Activated CD8-positive, alpha-beta T cell treated with anti-CD3 and anti-CD28 coated beads for 36 hours (primary cell): Measurements from ENCODE around the gene SH3GL2. TPM values are rescaled to one million over a fixed set of nuclear protein-coding genes. Genes with fewer than 3 reads are reported as not detected.

Source experiments
- ATAC-seq: fragments of 200-7000 bp; cut with Tn5 transposase; one replicate; pipeline ENCODE4 v1.10.0; 2021; ENCODE audit warnings: mild to moderate bottlenecking, moderate library complexity
- CTCF ChIA-PET: fragments of 350-600 bp; sonication (Branson Sonifier 250); formaldehyde crosslinking; loops from one replicate; lab custom pipeline; 2021; ENCODE audit warnings: antibody characterized with exemption; lab: Charles Lee
- POLR2A ChIA-PET: fragments of 350-600 bp; sonication (Branson Sonifier 250); formaldehyde crosslinking; loops from one replicate; lab custom pipeline; 2021; ENCODE audit warnings: antibody characterized with exemption; lab: Charles Lee
- DNase-seq: peaks from one replicate; pipeline ENCODE4 v3.0.0-alpha.2; 2020
- H3K27ac Mint-ChIP-seq: one replicate; pipeline ENCODE4 v1.8.0; 2021; ENCODE audit warnings: mild to moderate bottlenecking, mixed read lengths
- H3K27me3 Mint-ChIP-seq: one replicate; pipeline ENCODE4 v1.8.0; 2021; ENCODE audit warnings: mixed read lengths
- H3K36me3 Mint-ChIP-seq: one replicate; pipeline ENCODE4 v1.8.0; 2021; ENCODE audit warnings: low read depth, mixed read lengths
- H3K4me1 Mint-ChIP-seq: one replicate; pipeline ENCODE4 v1.8.0; 2021; ENCODE audit warnings: low read depth, mixed read lengths
- H3K4me3 Mint-ChIP-seq: one replicate; pipeline ENCODE4 v1.8.0; 2021; ENCODE audit warnings: mild to moderate bottlenecking, moderate library complexity, mixed read lengths
- H3K9me3 Mint-ChIP-seq: one replicate; pipeline ENCODE4 v1.8.0; 2021; ENCODE audit warnings: mixed read lengths
- CTCF ChIP-seq: fragments of 200-600 bp; IDR thresholded peaks from one replicate; pipeline ENCODE4 v1.8.0; 2022; ENCODE audit warnings: antibody characterized with exemption, mild to moderate bottlenecking
- intact Hi-C: fragments of 100-400 bp; cut with micrococcal nuclease; formaldehyde crosslinking; loops from one replicate; pipeline ENCODE4 v1.10.0; 2022
- total RNA-seq, 2 experiments: library from RNA; stranded (reverse); gene quantifications; one replicate each; pipeline ENCODE4 v1.2.3, GENCODE V29; 2021

Gene SH3GL2
- total RNA-seq, 2 experiments from 2014 or later, result not detected

DNA sequence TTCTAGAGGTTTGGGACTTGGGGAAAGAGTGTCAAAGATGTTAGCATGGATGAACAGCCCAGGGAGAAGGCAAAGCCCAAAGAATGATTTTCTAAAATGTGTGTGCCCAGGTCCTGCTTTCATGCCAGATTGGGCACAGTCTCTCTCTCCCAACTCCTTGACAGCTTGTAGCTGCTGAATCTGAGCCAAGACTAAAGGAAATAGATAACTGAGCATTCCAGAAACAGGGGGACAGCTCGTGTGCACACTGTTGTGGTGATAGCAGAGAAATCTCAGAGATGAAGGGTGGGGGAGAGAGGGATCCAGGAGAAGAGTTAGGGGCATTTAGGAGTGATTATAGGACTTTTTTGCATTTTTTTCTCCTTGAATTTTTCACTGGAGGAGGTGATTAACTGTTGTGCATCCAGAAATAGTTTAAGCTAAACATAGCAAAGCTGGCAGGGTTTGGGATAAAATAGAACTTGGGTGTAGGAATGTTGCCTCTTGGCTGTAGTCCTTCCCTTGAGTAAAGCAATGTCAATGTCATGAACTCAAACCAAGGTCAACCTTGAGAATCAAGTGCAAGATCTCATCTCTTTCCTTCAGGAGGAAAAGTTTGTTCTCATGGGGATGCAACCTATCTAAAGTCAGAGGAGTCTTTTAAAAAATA lies 245.9 kb downstream of the SH3GL2 start:
- H3K4me1 Mint-ChIP-seq, result peaks cover 3% of the 10 kb centered on the region
- H3K27ac Mint-ChIP-seq, result no peak overlapping the region
- DNase-seq (no peak), ATAC-seq (no peak)
- intact Hi-C loops, result no loop called here
- no peak overlapping the region for H3K4me3 Mint-ChIP-seq
- POLR2A ChIA-PET, result no interaction called here
- peaks cover 4% of the 10 kb centered on the region for H3K9me3 Mint-ChIP-seq
- no peaks in the 10 kb centered on the region for H3K36me3 Mint-ChIP-seq
- TF ChIP-seq CTCF, result no peak
- CTCF ChIA-PET, result no interaction called here
- H3K27me3 Mint-ChIP-seq, result no peaks in the 10 kb centered on the region

DNA sequence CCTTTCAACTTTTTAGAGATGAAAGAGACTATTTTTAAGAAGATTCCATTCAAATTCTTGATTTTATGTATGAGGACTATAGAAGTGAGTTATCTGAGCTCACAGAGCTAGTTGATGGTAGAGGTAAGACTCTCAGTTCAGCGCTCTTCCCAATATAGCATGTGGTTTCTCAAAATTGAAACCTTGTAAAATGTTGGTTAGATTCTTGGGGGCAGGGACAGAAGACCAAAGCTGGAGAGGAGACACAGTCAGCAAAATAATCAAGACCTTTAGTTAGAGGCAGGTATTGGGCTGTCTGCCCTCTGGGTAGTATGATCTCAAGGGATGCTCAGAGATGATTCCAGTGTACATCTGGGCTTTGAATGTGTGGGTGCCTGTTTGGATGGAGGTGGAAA lies 246.4 kb downstream of the SH3GL2 start:
- intact Hi-C loops, result no loop called here
- Mint-ChIP-seq H3K27ac (no peak overlapping the region), H3K4me1 (peaks cover 2% of the 10 kb centered on the region), H3K27me3 (no peaks in the 10 kb centered on the region), H3K9me3 (peaks cover 2% of the 10 kb centered on the region), H3K36me3 (no peaks in the 10 kb centered on the region), H3K4me3 (no peak overlapping the region)
- DNase-seq, result no peak
- CTCF ChIA-PET, result no interaction called here
- no peak for TF ChIP-seq CTCF
- ATAC-seq, result no peak
- POLR2A ChIA-PET, result no interaction called here

DNA sequence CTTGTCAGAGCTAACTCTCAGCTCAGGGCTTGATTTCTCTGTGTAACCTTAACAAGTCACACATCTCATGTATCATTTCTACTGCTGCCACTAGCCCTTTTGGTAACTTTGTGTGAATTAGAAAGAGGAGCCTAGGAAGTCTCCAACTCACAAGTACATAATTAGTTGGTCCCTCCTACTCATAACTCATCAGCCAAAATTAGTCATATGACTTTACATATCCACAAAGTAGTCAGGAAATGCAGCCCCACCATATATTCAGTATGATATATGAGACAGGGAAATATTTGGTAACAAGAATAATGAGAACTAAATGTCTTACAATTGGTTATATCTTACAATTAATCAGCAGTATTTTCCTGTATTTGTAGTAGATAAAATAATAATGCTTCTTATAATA lies 250.2 kb downstream of the SH3GL2 start:
- peaks cover 2% of the 10 kb centered on the region for H3K9me3 Mint-ChIP-seq
- ChIA-PET POLR2A (no interaction called here), CTCF (interaction anchor here (1.7 kb wide), 1 partner anchor 18 kb away, joined by 7 read pairs; no protein-coding TSS in a partner anchor)
- intact Hi-C loops, result no loop called here
- no peaks in the 10 kb centered on the region for H3K27me3 Mint-ChIP-seq
- H3K4me1 Mint-ChIP-seq, result no peaks in the 10 kb centered on the region
- TF ChIP-seq CTCF, result no peak
- H3K27ac Mint-ChIP-seq, result no peak overlapping the region
- no peaks in the 10 kb centered on the region for H3K36me3 Mint-ChIP-seq
- no peak for ATAC-seq
- H3K4me3 Mint-ChIP-seq, result no peak overlapping the region
- no peak for DNase-seq

GRCh38 chr9:17829812-17830385 lies 251.0 kb downstream of the SH3GL2 start:
- DNase-seq, result no peak
- intact Hi-C loops, result no loop called here
- TF ChIP-seq CTCF, result no peak

DNA sequence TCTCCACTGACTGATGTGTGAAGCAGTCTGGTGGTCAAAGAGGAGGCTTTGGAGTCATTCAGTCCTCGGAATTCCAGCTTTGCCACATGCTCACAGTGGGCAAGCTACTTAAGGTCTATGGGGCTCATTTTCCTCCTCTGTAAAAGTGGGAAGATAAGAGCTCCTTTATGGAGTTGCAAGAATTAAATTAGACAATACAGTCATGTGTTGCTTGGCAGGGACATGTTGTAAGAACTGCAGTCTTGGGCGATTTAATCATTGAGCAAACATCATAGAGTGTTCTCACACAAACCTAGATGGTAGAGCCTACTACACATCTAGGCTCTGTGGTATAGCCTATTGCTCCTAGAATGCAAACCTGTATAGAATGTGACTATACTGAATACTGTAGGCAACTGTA lies 253.9 kb downstream of the SH3GL2 start:
- CTCF ChIA-PET, result interaction anchor here (1.2 kb wide), 1 partner anchor 22 kb away, joined by 3 read pairs; no protein-coding TSS in a partner anchor
- POLR2A ChIA-PET, result no interaction called here
- TF ChIP-seq CTCF, result no peak
- H3K4me1 Mint-ChIP-seq, result no peaks in the 10 kb centered on the region
- no peak overlapping the region for H3K4me3 Mint-ChIP-seq
- peaks cover 2% of the 10 kb centered on the region for H3K9me3 Mint-ChIP-seq
- no peaks in the 10 kb centered on the region for H3K27me3 Mint-ChIP-seq
- intact Hi-C loops, result no loop called here
- H3K36me3 Mint-ChIP-seq, result no peaks in the 10 kb centered on the region
- DNase-seq, result no peak
- no peak for ATAC-seq
- H3K27ac Mint-ChIP-seq, result no peak overlapping the region

More at GRCh38 chr9:17829812-17830385, 251.0 kb downstream of the SH3GL2 start:
- CTCF ChIA-PET, result no interaction called here
- peaks cover 2% of the 10 kb centered on the region for H3K9me3 Mint-ChIP-seq
- H3K36me3 Mint-ChIP-seq, result no peaks in the 10 kb centered on the region
- ATAC-seq, result no peak
- no peaks in the 10 kb centered on the region for H3K4me1 Mint-ChIP-seq
- no peaks in the 10 kb centered on the region for H3K27me3 Mint-ChIP-seq
- no peak overlapping the region for H3K4me3 Mint-ChIP-seq
- H3K27ac Mint-ChIP-seq, result no peak overlapping the region
- POLR2A ChIA-PET, result no interaction called here
